Measurements from ENCODE around the gene KIF23. TPM values are rescaled to one million over a fixed set of nuclear protein-coding genes. Genes with fewer than 3 reads are reported as not detected.

Gene KIF23
- total RNA-seq, 1 donor from 2014 or later, result 8.6 TPM

- DNase-seq (ENCODE audit: low read depth), result no peak
- no peaks in the 10 kb centered on the region for H3K27me3 ChIP-seq (ENCODE audit: control insufficient read depth, insufficient read depth, low read length)
- H3K36me3 ChIP-seq (ENCODE audit: control insufficient read depth, insufficient read depth, low read length), result no peaks in the 10 kb centered on the region
- no peak overlapping the region for H3K4me3 ChIP-seq (ENCODE audit: low read depth, low read length)
- TF ChIP-seq, protein P1, sequence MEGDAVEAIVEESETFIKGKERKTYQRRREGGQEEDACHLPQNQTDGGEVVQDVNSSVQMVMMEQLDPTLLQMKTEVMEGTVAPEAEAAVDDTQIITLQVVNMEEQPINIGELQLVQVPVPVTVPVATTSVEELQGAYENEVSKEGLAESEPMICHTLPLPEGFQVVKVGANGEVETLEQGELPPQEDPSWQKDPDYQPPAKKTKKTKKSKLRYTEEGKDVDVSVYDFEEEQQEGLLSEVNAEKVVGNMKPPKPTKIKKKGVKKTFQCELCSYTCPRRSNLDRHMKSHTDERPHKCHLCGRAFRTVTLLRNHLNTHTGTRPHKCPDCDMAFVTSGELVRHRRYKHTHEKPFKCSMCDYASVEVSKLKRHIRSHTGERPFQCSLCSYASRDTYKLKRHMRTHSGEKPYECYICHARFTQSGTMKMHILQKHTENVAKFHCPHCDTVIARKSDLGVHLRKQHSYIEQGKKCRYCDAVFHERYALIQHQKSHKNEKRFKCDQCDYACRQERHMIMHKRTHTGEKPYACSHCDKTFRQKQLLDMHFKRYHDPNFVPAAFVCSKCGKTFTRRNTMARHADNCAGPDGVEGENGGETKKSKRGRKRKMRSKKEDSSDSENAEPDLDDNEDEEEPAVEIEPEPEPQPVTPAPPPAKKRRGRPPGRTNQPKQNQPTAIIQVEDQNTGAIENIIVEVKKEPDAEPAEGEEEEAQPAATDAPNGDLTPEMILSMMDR (IDR thresholded peaks at IDR 0.05; ENCODE audit: insufficient read depth, low read length, poor library complexity, severe bottlenecking), result no peak
These were observed 60.1 kb downstream of the KIF23 start for GRCh38 chr15:69474291-69474690.

GRCh38 chr15:69474846-69475455 lies 60.8 kb downstream of the KIF23 start:
- no peak overlapping the region for H3K4me3 ChIP-seq (ENCODE audit: low read depth, low read length)
- H3K36me3 ChIP-seq (ENCODE audit: control insufficient read depth, insufficient read depth, low read length), result no peaks in the 10 kb centered on the region
- TF ChIP-seq, protein P1 (IDR thresholded peaks at IDR 0.05; ENCODE audit: insufficient read depth, low read length, poor library complexity, severe bottlenecking), result peak; percentile 21
- DNase-seq (ENCODE audit: low read depth), result no peak
- H3K27me3 ChIP-seq (ENCODE audit: control insufficient read depth, insufficient read depth, low read length), result no peaks in the 10 kb centered on the region

DNA sequence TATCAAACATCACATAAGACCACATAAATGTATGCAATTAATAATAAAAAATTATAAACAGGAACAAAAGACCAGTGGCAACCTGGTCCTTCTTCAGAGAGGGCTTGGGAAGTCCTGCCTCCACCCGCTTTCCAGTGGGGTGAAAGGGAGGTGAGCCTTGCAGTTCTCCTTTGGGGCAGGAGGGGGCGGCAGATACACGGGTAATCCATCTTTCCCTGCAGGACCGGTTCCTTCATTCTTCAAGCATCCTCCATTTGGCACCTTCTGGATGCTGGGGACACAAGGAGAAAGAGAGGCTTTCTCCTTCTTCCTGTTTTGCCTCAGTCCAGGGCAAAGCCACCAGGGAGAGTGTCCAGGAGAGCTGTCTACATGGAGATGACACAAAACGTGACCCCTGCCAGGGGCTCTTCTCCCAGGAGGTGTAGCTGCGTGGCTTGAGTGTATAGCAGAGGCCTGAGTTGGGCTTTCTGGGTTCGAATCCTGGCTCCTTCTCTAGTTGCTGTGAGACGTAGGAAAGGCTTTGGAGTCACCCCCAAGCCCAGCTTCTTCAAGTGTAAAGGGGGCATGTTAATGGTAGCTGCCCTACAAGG lies 61.7 kb downstream of the KIF23 start:
- no peak overlapping the region for H3K4me3 ChIP-seq (ENCODE audit: low read depth, low read length)
- DNase-seq (ENCODE audit: low read depth), result no peak
- no peaks in the 10 kb centered on the region for H3K36me3 ChIP-seq (ENCODE audit: control insufficient read depth, insufficient read depth, low read length)
- no peaks in the 10 kb centered on the region for H3K27me3 ChIP-seq (ENCODE audit: control insufficient read depth, insufficient read depth, low read length)
- TF ChIP-seq, protein P1 (IDR thresholded peaks at IDR 0.05; ENCODE audit: insufficient read depth, low read length, poor library complexity, severe bottlenecking), result peak; percentile 97

GRCh38 chr15:69476704-69477473 lies 62.7 kb downstream of the KIF23 start:
- no peaks in the 10 kb centered on the region for H3K27me3 ChIP-seq (ENCODE audit: control insufficient read depth, insufficient read depth, low read length)
- no peak for DNase-seq (ENCODE audit: low read depth)
- H3K4me3 ChIP-seq (ENCODE audit: low read depth, low read length), result no peak overlapping the region
- TF ChIP-seq, protein P1 (IDR thresholded peaks at IDR 0.05; ENCODE audit: insufficient read depth, low read length, poor library complexity, severe bottlenecking), result no peak
- no peaks in the 10 kb centered on the region for H3K36me3 ChIP-seq (ENCODE audit: control insufficient read depth, insufficient read depth, low read length)

- Histone ChIP-seq H3K36me3 (ENCODE audit: control insufficient read depth, insufficient read depth, low read length) (no peaks in the 10 kb centered on the region), H3K27me3 (ENCODE audit: control insufficient read depth, insufficient read depth, low read length) (no peaks in the 10 kb centered on the region), H3K4me3 (ENCODE audit: low read depth, low read length) (no peak overlapping the region)
- no peak for DNase-seq (ENCODE audit: low read depth)
- TF ChIP-seq, protein P1 (IDR thresholded peaks at IDR 0.05; ENCODE audit: insufficient read depth, low read length, poor library complexity, severe bottlenecking), result peak; percentile 87
These were observed 64.2 kb downstream of the KIF23 start for GRCh38 chr15:69478259-69478781.

Data from kidney epithelial cell (primary cell).